GM23338 (cell line): Measurements from ENCODE around the gene DOCK2. TPM values are rescaled to one million over a fixed set of nuclear protein-coding genes. Genes with fewer than 3 reads are reported as not detected.

Experiments used
- ATAC-seq: fragments of 200-7000 bp; cut with Tn5 transposase; 3 replicates; pipeline ENCODE4 v1.9.1; 2020
- DNase-seq: peaks from one replicate; pipeline ENCODE4 v3.0.0-alpha.2; 2015; ENCODE audit warnings: low spot score
- H2AFZ ChIP-seq: fragments of 200-600 bp; sonication (generic); 2 replicates; pipeline ENCODE4 v1.8.0; 2016; ENCODE audit warnings: antibody characterized with exemption, mild to moderate bottlenecking, moderate library complexity
- H3F3A ChIP-seq: fragments of 200-600 bp; sonication (generic); replicated peaks from 2 replicates; pipeline ENCODE4 v1.8.0; 2017; ENCODE audit warnings: antibody characterized with exemption, mixed run types, low read depth
- H3K27ac ChIP-seq: fragments of 200-600 bp; sonication (generic); 2 replicates; pipeline ENCODE4 v1.6.1; 2016; ENCODE audit warnings: low read depth
- H3K27me3 ChIP-seq: fragments of 200-600 bp; sonication (generic); 2 replicates; pipeline ENCODE4 v1.8.0; 2016; ENCODE audit warnings: mild to moderate bottlenecking, mixed run types, moderate library complexity; ENCODE audit not compliant: insufficient read depth
- H3K36me3 ChIP-seq: fragments of 200-600 bp; sonication (generic); 2 replicates; pipeline ENCODE4 v1.8.0; 2016; ENCODE audit warnings: mild to moderate bottlenecking; ENCODE audit not compliant: insufficient read depth
- H3K4me1 ChIP-seq: fragments of 200-600 bp; sonication (generic); 2 replicates; pipeline ENCODE4 v1.8.0; 2016; ENCODE audit warnings: mild to moderate bottlenecking, moderate library complexity; ENCODE audit not compliant: insufficient read depth
- H3K4me2 ChIP-seq: fragments of 200-600 bp; sonication (generic); 2 replicates; pipeline ENCODE4 v1.7.1; 2017; ENCODE audit warnings: mixed run types
- H3K4me3 ChIP-seq: fragments of 200-600 bp; sonication (generic); 2 replicates; pipeline ENCODE4 v1.6.1; 2016; ENCODE audit warnings: mixed run types
- H3K79me2 ChIP-seq: fragments of 200-600 bp; sonication (generic); replicated peaks from 2 replicates; pipeline ENCODE4 v1.8.0; 2017; ENCODE audit warnings: mild to moderate bottlenecking; ENCODE audit not compliant: insufficient read depth
- H3K9me2 ChIP-seq: fragments of 200-600 bp; sonication (generic); 2 replicates; pipeline ENCODE4 v1.8.0; 2017; ENCODE audit not compliant: insufficient read depth
- H4K20me1 ChIP-seq: fragments of 200-600 bp; sonication (generic); replicated peaks from 2 replicates; pipeline ENCODE4 v1.8.0; 2017; ENCODE audit warnings: mild to moderate bottlenecking; ENCODE audit not compliant: insufficient read depth
- H3K27ac Mint-ChIP-seq: 2 replicates; pipeline ENCODE4 v1.8.0; 2020; ENCODE audit warnings: inconsistent platforms, mild to moderate bottlenecking, moderate library complexity, mixed read lengths
- H3K27me3 Mint-ChIP-seq: 3 replicates; pipeline ENCODE4 v1.8.0; 2022; ENCODE audit warnings: low read depth, mild to moderate bottlenecking, moderate library complexity, mixed read lengths, inconsistent platforms; ENCODE audit not compliant: insufficient read depth, poor library complexity
- H3K36me3 Mint-ChIP-seq: 3 replicates; pipeline ENCODE4 v1.8.0; 2021; ENCODE audit warnings: low read depth, mild to moderate bottlenecking, inconsistent platforms, moderate library complexity, mixed read lengths
- H3K4me1 Mint-ChIP-seq: 3 replicates; pipeline ENCODE4 v1.8.0; 2020; ENCODE audit warnings: mild to moderate bottlenecking, inconsistent platforms, mixed read lengths
- H3K4me3 Mint-ChIP-seq: 3 replicates; pipeline ENCODE4 v1.8.0; 2021; ENCODE audit warnings: moderate library complexity, mild to moderate bottlenecking, inconsistent platforms, mixed read lengths
- H3K9me3 Mint-ChIP-seq: 3 replicates; pipeline ENCODE4 v1.8.0; 2020; ENCODE audit warnings: moderate library complexity, mild to moderate bottlenecking, inconsistent platforms, mixed read lengths
- CREB1 ChIP-seq: fragments of 250-450 bp; sonication (Bioruptor Pico); IDR thresholded peaks from 2 replicates; pipeline ENCODE4 v1.5.0; 2020; ENCODE audit warnings: low read depth, mild to moderate bottlenecking, moderate library complexity
- CTCF ChIP-seq, 2 experiments: fragments of 200-600 bp in 1 of 2; sonication (generic) in 1 of 2; conservative IDR thresholded peaks; 2 replicates each; pipeline versions ENCODE4 v1.5.1 to v1.6.1; 2016 to 2017; ENCODE audit warnings: antibody characterized with exemption in 2 of 2, low read depth in 2 of 2, mild to moderate bottlenecking in 2 of 2, moderate library complexity in 1 of 2
- ETS1 ChIP-seq: IDR thresholded peaks from 2 replicates; pipeline ENCODE4 v1.6.1; 2016; ENCODE audit warnings: antibody characterized with exemption
- EZH2 ChIP-seq: fragments of 200-600 bp; sonication (generic); IDR thresholded peaks from one replicate; pipeline ENCODE4 v1.8.0; 2017; ENCODE audit warnings: antibody characterized with exemption, mild to moderate bottlenecking, low read depth; ENCODE audit not compliant: unreplicated experiment
- JUNB ChIP-seq: IDR thresholded peaks from one replicate; pipeline ENCODE4 v1.6.1; 2016; ENCODE audit warnings: antibody characterized with exemption; ENCODE audit not compliant: unreplicated experiment
- NANOG ChIP-seq: IDR thresholded peaks from 2 replicates; pipeline ENCODE4 v1.6.1; 2016; ENCODE audit warnings: antibody characterized with exemption, borderline replicate concordance
- POLR2AphosphoS5 ChIP-seq: IDR thresholded peaks from 2 replicates; pipeline ENCODE4 v1.6.1; 2016; ENCODE audit warnings: antibody characterized with exemption, low read depth
- REST ChIP-seq: IDR thresholded peaks from one replicate; pipeline ENCODE4 v1.6.1; 2018; ENCODE audit warnings: antibody characterized with exemption; ENCODE audit not compliant: unreplicated experiment
- ZNF114 ChIP-seq: fragments of 250-450 bp; sonication (Bioruptor Pico); IDR thresholded peaks from 2 replicates; pipeline ENCODE4 v1.5.0; 2020; ENCODE audit warnings: mild to moderate bottlenecking, moderate library complexity
- ZNF331 ChIP-seq: fragments of 250-450 bp; sonication (Bioruptor Pico); IDR thresholded peaks from 2 replicates; pipeline ENCODE4 v1.5.0; 2020; ENCODE audit warnings: low read depth, mild to moderate bottlenecking, moderate library complexity
- polyA plus RNA-seq: library from polyadenylated mRNA; unstranded; fragments of >200 nt; fragmentation: Nextera tagmentation; extraction: Ambion mirVana; gene quantifications from 2 replicates; pipeline ENCODE4 v1.2.1, GENCODE V29; 2016
- total RNA-seq: library from RNA; depleted of rRNA; stranded (reverse); fragments of >200 nt; shearing (Covaris generic); gene quantifications from 2 replicates; pipeline ENCODE4 v1.2.3, GENCODE V29; 2014

The DOCK2 gene
- total and polyA plus RNA-seq, 2 experiments from 2014 or later = 3.7 to 9.4 TPM

GRCh38 chr5:169956126-169956525 lies 319.1 kb downstream of the DOCK2 start (continued):
- TF ChIP-seq NANOG (no peak), REST (no peak), ZNF331 (CRISPR knock-in tag) (no peak), ZNF114 (CRISPR knock-in tag) (no peak), POLR2AphosphoS5 (no peak)

- no peak for ATAC-seq
- no peaks in the 10 kb centered on the region for H3K27me3 ChIP-seq
- H3K27me3 Mint-ChIP-seq = peaks cover 1% of the 10 kb centered on the region
- TF ChIP-seq NANOG (no peak), ETS1 (no peak), CTCF (conservative IDR thresholded peaks at IDR 0.05; ENCODE audit: low read depth in 2 of 2) (no peak), EZH2 (no peak), JUNB (no peak), REST (no peak), CREB1 (CRISPR knock-in tag) (no peak)
Measured at GRCh38 chr5:169956756-169957155, 319.7 kb downstream of the DOCK2 start.

More at GRCh38 chr5:169956756-169957155, 319.7 kb downstream of the DOCK2 start:
- Mint-ChIP-seq H3K36me3 (no peaks in the 10 kb centered on the region), H3K4me3 (no peak overlapping the region), H3K4me1 (peaks cover 12% of the 10 kb centered on the region), H3K27ac (no peak overlapping the region), H3K9me3 (no peaks in the 10 kb centered on the region)
- Histone ChIP-seq H3K27ac (no peak overlapping the region), H3F3A (no peaks in the 10 kb centered on the region), H3K79me2 (no peaks in the 10 kb centered on the region), H3K4me1 (peaks cover 14% of the 10 kb centered on the region), H3K9me2 (no peaks in the 10 kb centered on the region), H3K4me2 (no peak overlapping the region), H4K20me1 (no peaks in the 10 kb centered on the region), H3K36me3 (no peaks in the 10 kb centered on the region), H2AFZ (no peak overlapping the region), H3K4me3 (no peak overlapping the region)
- no peak for DNase-seq
